ENCODE results near the gene COL1A1.
A peak's percentile ranks its signal among the peaks of the same experiment; 100 is the strongest.

The COL1A1 gene

DNA sequence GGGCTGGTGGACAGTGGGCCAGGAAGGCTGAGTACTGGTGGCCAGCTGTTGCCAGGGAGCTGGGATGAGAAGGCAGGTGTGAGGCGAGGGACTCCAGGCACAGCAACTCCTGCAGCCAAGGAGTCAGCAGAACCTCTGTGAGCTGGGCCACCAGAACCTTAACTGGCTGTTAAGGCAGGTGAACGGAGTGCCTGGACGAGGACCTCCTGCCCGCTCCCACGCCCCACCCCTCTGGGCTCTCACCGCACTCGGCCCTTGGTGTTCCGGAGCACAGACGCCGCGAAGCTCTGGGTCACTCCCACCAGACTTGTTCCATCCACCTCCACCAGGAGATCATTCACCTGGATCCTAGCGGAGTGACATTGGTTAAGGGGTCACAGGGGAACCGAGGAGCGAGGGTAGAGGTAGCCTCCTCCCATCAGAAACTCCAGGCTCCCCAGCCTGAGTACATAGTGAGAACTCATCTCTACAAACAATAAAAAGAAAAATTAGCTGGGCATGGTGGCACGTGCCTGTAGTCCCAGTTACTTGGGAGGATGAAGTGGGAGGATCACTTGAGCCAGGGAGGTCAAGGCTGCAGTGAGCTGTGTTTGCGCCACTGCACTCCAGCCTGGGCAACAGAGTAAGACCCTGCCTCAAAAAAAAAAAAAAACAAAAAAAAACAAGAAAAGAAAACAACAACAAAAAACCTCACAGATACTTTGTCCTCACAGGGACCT, 60.2 kb downstream of the COL1A1 start:
- H3K4me3 ChIP-seq (ENCODE audit: control insufficient read depth in 1 of 7, extremely low read depth in 1 of 7, insufficient read depth in 4 of 7, low read depth in 2 of 7, low read length in 6 of 7), result peak overlapping the region in 4 of 7 experiments; percentile 20 to 64 (median 38)
- CTCF ChIA-PET, result interaction anchor here (0.6 to 9.0 kb wide), 15 partner anchors 7 to 157 kb away, joined by 3 to 98 read pairs (median 4); partner anchors contain the start of genes PPP1R9B and SAMD14
- peaks cover 0 to 2% (median 0%) of the 10 kb centered on the region in 5 experiments for H3K9me3 ChIP-seq (ENCODE audit: control extremely low read depth in 1 of 5, control insufficient read depth in 4 of 5, insufficient read depth in 2 of 5, low read depth in 1 of 5, low read length in 4 of 5)
- H3K27ac ChIP-seq (ENCODE audit: insufficient read depth in 1 of 2, low read depth in 1 of 2, low read length in 2 of 2, poor library complexity in 1 of 2, severe bottlenecking in 2 of 2), result no peak overlapping the region
- WGBS (ENCODE audit: insufficient coverage), result 83% methylated on average over 3 of the region's 16 CpGs
- peaks cover 24 to 96% (median 71%) of the 10 kb centered on the region in 4 experiments for H3K36me3 ChIP-seq (ENCODE audit: control insufficient read depth in 4 of 4, insufficient read depth in 4 of 4, low read length in 3 of 4)
- no peak for DNase-seq
- POLR2A ChIA-PET, result interaction anchor here (3.3 kb wide), 1 partner anchor 8 kb away, joined by 13 read pairs; no protein-coding TSS in a partner anchor
- H3K27me3 ChIP-seq (replicated peaks in 2 of 5; ENCODE audit: control insufficient read depth in 4 of 5, insufficient read depth in 5 of 5, low read length in 4 of 5), result no peaks in the 10 kb centered on the region
- H3K4me1 ChIP-seq (ENCODE audit: control extremely low read depth in 1 of 4, control insufficient read depth in 4 of 4, insufficient read depth in 4 of 4, low read length in 3 of 4), result peaks cover 3 to 61% (median 57%) of the 10 kb centered on the region in 4 experiments

DNA sequence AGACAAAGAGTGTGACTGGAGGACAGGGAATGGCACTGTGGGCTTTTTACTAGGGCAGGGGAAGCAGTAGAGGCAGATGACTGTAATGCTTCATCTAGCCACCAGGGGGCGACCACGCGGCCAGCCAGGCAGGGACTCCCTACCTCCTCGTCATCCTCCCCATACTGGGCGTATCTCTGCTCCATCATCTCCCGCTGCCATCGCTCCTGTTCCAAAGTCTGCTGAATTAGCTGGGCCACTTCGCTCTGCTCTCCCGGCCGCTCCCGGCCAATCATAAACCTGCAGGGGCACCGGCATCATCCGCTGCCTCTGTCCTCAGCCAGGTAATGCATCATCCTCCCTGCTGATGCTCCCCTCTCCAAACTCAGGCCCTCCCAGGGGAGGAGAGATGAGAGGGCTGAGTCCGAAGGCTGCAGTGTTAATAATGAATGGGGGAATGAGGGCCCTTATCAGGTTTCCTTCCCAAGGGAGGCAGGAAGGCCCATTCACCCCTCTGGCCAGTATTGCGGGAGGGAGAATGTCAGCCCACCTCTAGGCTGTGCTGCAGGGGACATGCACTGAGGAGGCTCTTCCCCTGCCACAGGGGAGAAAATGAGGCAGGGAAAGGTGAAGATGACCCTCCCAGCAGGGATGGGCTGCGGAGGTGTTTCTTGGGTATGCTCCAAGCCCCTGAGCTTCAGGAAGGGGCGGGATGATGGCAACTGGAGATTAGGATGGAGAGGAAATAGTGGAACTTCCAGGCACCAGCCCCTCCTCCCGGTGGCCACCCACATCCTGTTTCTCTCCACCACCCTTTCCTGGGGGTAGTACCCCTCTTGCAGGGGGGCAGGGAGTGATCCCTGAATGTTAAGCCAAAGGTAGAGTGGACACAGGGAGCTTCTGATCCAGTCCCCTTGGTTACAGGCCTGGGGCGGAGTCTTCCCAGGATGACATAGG, 61.2 kb downstream of the COL1A1 start:
- peak; percentile 68 to 80 (median 79) for DNase-seq
- Histone ChIP-seq H3K36me3 (ENCODE audit: control insufficient read depth in 4 of 4, insufficient read depth in 4 of 4, low read length in 3 of 4) (peaks cover 29 to 100% (median 76%) of the 10 kb centered on the region in 4 experiments), H3K9me3 (ENCODE audit: control extremely low read depth in 1 of 5, control insufficient read depth in 4 of 5, insufficient read depth in 2 of 5, low read depth in 1 of 5, low read length in 4 of 5) (peaks cover 0 to 2% (median 0%) of the 10 kb centered on the region in 5 experiments), H3K27ac (ENCODE audit: insufficient read depth in 1 of 2, low read depth in 1 of 2, low read length in 2 of 2, poor library complexity in 1 of 2, severe bottlenecking in 2 of 2) (no peak overlapping the region), H3K4me1 (ENCODE audit: control extremely low read depth in 1 of 4, control insufficient read depth in 4 of 4, insufficient read depth in 4 of 4, low read length in 3 of 4) (peaks cover 3 to 51% (median 47%) of the 10 kb centered on the region in 4 experiments), H3K27me3 (replicated peaks in 2 of 5; ENCODE audit: control insufficient read depth in 4 of 5, insufficient read depth in 5 of 5, low read length in 4 of 5) (no peaks in the 10 kb centered on the region), H3K4me3 (ENCODE audit: control insufficient read depth in 1 of 7, extremely low read depth in 1 of 7, insufficient read depth in 4 of 7, low read depth in 2 of 7, low read length in 6 of 7) (peak overlapping the region in 5 of 7 experiments; percentile 14 to 64 (median 35))
- ChIA-PET CTCF (interaction anchor here (0.6 to 9.0 kb wide), 20 partner anchors 8 to 158 kb away, joined by 3 to 98 read pairs (median 4); partner anchors contain the start of genes PDK2, PPP1R9B and SAMD14), POLR2A (interaction anchor here (1.1 to 3.3 kb wide), 2 partner anchors 9 to 11 kb away, joined by 6 to 13 read pairs; no protein-coding TSS in a partner anchor)
- WGBS (ENCODE audit: insufficient coverage), result 14% methylated on average over 10 of the region's 19 CpGs

DNA sequence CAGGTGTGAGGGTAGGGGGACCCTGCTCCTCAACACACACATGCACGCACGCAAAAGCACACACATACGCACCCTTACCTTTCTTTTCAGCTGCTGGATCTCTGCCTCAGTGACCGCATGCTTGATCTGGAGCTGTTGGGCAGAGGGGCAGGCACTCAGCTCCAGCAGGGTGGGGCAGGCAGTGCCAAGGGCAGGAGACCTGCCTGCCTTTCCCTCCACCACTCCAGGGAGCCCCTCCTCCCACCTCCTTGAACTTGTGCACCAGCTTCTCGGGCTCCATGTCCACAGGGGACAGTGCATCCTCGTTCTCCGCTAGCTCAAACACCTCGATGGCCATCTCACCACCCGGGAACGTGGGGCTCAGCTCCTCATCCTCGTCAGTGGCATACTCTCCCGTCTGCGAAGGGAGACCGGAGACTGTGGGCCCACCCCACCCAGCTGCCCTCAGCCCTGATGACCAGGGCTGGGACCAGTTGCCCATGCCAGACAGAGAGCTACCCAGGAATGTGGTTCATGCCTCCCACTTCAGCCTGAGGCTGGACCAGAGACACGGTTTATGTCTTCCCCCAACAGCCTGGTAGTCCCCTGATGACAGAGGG, 62.1 kb downstream of the COL1A1 start:
- Histone ChIP-seq H3K9me3 (ENCODE audit: control extremely low read depth in 1 of 5, control insufficient read depth in 4 of 5, insufficient read depth in 2 of 5, low read depth in 1 of 5, low read length in 4 of 5) (peaks cover 0 to 2% (median 0%) of the 10 kb centered on the region in 5 experiments), H3K4me1 (ENCODE audit: control extremely low read depth in 1 of 4, control insufficient read depth in 4 of 4, insufficient read depth in 4 of 4, low read length in 3 of 4) (peaks cover 3 to 42% (median 41%) of the 10 kb centered on the region in 4 experiments), H3K27ac (ENCODE audit: insufficient read depth in 1 of 2, low read depth in 1 of 2, low read length in 2 of 2, poor library complexity in 1 of 2, severe bottlenecking in 2 of 2) (no peak overlapping the region), H3K27me3 (replicated peaks in 2 of 5; ENCODE audit: control insufficient read depth in 4 of 5, insufficient read depth in 5 of 5, low read length in 4 of 5) (no peaks in the 10 kb centered on the region), H3K4me3 (ENCODE audit: control insufficient read depth in 1 of 7, extremely low read depth in 1 of 7, insufficient read depth in 4 of 7, low read depth in 2 of 7, low read length in 6 of 7) (no peak overlapping the region), H3K36me3 (ENCODE audit: control insufficient read depth in 4 of 4, insufficient read depth in 4 of 4, low read length in 3 of 4) (peaks cover 30 to 98% (median 72%) of the 10 kb centered on the region in 4 experiments)
- CTCF ChIA-PET, result interaction anchor here (1.0 to 9.0 kb wide), 16 partner anchors 9 to 133 kb away, joined by 3 to 98 read pairs (median 6); partner anchors contain the start of genes PDK2, PPP1R9B and SAMD14
- 94% methylated on average over 14 of the region's 15 CpGs for WGBS (ENCODE audit: insufficient coverage)
- no peak for DNase-seq
- POLR2A ChIA-PET, result interaction anchor here (1.1 to 3.3 kb wide), 2 partner anchors 10 to 12 kb away, joined by 6 to 13 read pairs; no protein-coding TSS in a partner anchor

DNA sequence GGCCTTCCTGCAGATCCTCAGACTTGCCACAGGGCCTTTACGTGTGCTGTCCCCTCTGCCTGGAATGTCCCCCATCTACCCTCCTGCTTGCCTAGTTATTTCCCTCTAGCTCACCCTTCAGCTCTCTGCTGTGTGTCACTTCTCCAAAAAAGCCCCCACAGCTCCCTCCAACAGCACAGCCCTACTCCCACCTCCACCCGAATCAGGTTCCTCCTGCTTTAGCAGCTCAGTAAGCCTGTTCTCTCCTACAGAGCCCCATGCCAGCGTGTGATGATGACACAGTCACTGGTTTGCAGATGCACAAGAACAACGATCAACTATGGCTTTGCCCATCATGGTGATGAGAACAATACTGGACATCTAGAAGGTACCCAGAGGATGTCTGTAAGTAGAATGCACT, 64.4 kb downstream of the COL1A1 start:
- ChIA-PET POLR2A (no interaction called here), CTCF (interaction anchor here (0.8 to 9.0 kb wide), 9 partner anchors 10 to 97 kb away, joined by 3 to 98 read pairs (median 8); partner anchors contain the start of gene PPP1R9B)
- 100% methylated on average over 4 of the region's 4 CpGs for WGBS (ENCODE audit: insufficient coverage)
- peaks cover 32 to 90% (median 57%) of the 10 kb centered on the region in 4 experiments for H3K36me3 ChIP-seq (ENCODE audit: control insufficient read depth in 4 of 4, insufficient read depth in 4 of 4, low read length in 3 of 4)
- H3K4me3 ChIP-seq (ENCODE audit: control insufficient read depth in 1 of 7, extremely low read depth in 1 of 7, insufficient read depth in 4 of 7, low read depth in 2 of 7, low read length in 6 of 7), result no peak overlapping the region
- no peak overlapping the region for H3K27ac ChIP-seq (ENCODE audit: insufficient read depth in 1 of 2, low read depth in 1 of 2, low read length in 2 of 2, poor library complexity in 1 of 2, severe bottlenecking in 2 of 2)
- DNase-seq, result no peak
- peaks cover 0 to 2% (median 0%) of the 10 kb centered on the region in 5 experiments for H3K9me3 ChIP-seq (ENCODE audit: control extremely low read depth in 1 of 5, control insufficient read depth in 4 of 5, insufficient read depth in 2 of 5, low read depth in 1 of 5, low read length in 4 of 5)
- no peaks in the 10 kb centered on the region for H3K27me3 ChIP-seq (replicated peaks in 2 of 5; ENCODE audit: control insufficient read depth in 4 of 5, insufficient read depth in 5 of 5, low read length in 4 of 5)
- peaks cover 3 to 30% (median 29%) of the 10 kb centered on the region in 4 experiments for H3K4me1 ChIP-seq (ENCODE audit: control extremely low read depth in 1 of 4, control insufficient read depth in 4 of 4, insufficient read depth in 4 of 4, low read length in 3 of 4)

DNA sequence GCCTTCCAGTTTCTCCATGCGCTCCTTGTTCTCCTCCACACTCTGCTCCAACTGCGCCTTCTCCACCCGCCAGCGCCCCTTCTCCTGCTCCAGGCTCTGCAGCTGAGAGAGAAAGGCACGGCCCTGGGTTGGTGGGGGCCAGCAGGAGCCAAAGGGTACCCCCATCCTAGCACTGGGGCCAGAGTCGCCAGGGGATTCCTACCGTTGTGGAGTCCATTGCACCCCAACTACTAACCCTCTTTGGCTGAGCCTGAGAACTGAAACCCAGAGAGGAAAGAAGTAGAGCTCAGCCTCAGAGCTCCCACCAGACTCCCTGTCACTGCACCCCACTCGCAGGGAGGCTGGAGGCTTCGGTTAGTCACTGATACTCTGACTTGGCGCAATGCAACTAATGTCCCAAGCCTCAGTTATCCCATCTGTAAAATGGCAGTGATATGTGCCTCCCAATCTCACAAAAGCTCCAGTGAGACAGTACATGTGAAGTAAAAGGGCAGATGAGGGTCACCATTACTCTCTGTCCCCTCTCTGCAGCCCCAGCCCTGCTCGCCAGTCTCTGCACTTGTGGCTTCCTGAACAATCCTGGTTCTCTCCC, 65.2 kb downstream of the COL1A1 start:
- 99% methylated on average over 8 of the region's 11 CpGs for WGBS (ENCODE audit: insufficient coverage)
- Histone ChIP-seq H3K4me1 (ENCODE audit: control extremely low read depth in 1 of 4, control insufficient read depth in 4 of 4, insufficient read depth in 4 of 4, low read length in 3 of 4) (peaks cover 3 to 22% (median 21%) of the 10 kb centered on the region in 4 experiments), H3K27ac (ENCODE audit: insufficient read depth in 1 of 2, low read depth in 1 of 2, low read length in 2 of 2, poor library complexity in 1 of 2, severe bottlenecking in 2 of 2) (no peak overlapping the region), H3K36me3 (ENCODE audit: control insufficient read depth in 4 of 4, insufficient read depth in 4 of 4, low read length in 3 of 4) (peaks cover 32 to 82% (median 54%) of the 10 kb centered on the region in 4 experiments), H3K27me3 (replicated peaks in 2 of 5; ENCODE audit: control insufficient read depth in 4 of 5, insufficient read depth in 5 of 5, low read length in 4 of 5) (no peaks in the 10 kb centered on the region), H3K4me3 (ENCODE audit: control insufficient read depth in 1 of 7, extremely low read depth in 1 of 7, insufficient read depth in 4 of 7, low read depth in 2 of 7, low read length in 6 of 7) (no peak overlapping the region), H3K9me3 (ENCODE audit: control extremely low read depth in 1 of 5, control insufficient read depth in 4 of 5, insufficient read depth in 2 of 5, low read depth in 1 of 5, low read length in 4 of 5) (no peaks in the 10 kb centered on the region)
- ChIA-PET POLR2A (no interaction called here), CTCF (interaction anchor here (0.8 to 9.0 kb wide), 7 partner anchors 10 to 33 kb away, joined by 3 to 98 read pairs (median 4); no protein-coding TSS in a partner anchor)
- no peak for DNase-seq

Measured in common myeloid progenitor, CD34-positive (primary cell).